GM20431 (cell line): Measurements from ENCODE around the gene BAAT.

Experiments used
- in situ Hi-C: fragments of 300-500 bp; cut with MseI, MboI; formaldehyde crosslinking; loops from one replicate; pipeline ENCODE4 v1.15.0; 2020; ENCODE audit warnings: low sequenced_read_pairs; ENCODE audit not compliant: unreplicated experiment

BAAT gene

GRCh38 chr9:101326035-101326434, 58.8 kb downstream of the BAAT start:
- in situ Hi-C loops = no loop called here

GRCh38 chr9:101325053-101325452, 59.8 kb downstream of the BAAT start:
- in situ Hi-C loops = no loop called here

- in situ Hi-C loops = loop anchor here (25.0 kb wide), 2 partner anchors 612 to 712 kb away; no protein-coding TSS in a partner anchor
Observed at GRCh38 chr9:101324245-101324804, 60.5 kb downstream of the BAAT start.

GRCh38 chr9:101323129-101323528, 61.7 kb downstream of the BAAT start:
- in situ Hi-C loops = loop anchor here (25.0 kb wide), 2 partner anchors 611 to 711 kb away; no protein-coding TSS in a partner anchor

GRCh38 chr9:101317735-101318134, 67.1 kb downstream of the BAAT start:
- in situ Hi-C loops = loop anchor here (25.0 kb wide), 2 partner anchors 605 to 705 kb away; no protein-coding TSS in a partner anchor

GRCh38 chr9:101315112-101315450, 69.7 kb downstream of the BAAT start:
- in situ Hi-C loops = loop anchor here (25.0 kb wide), 2 partner anchors 603 to 703 kb away; no protein-coding TSS in a partner anchor

GRCh38 chr9:101312661-101313060, 72.1 kb downstream of the BAAT start:
- in situ Hi-C loops = loop anchor here (25.0 kb wide), 2 partner anchors 600 to 700 kb away; no protein-coding TSS in a partner anchor

- in situ Hi-C loops = loop anchor here (25.0 kb wide), 2 partner anchors 600 to 700 kb away; no protein-coding TSS in a partner anchor
Observed at GRCh38 chr9:101311758-101312420, 72.9 kb downstream of the BAAT start.

GRCh38 chr9:101311191-101311590, 73.6 kb downstream of the BAAT start:
- in situ Hi-C loops = loop anchor here (25.0 kb wide), 2 partner anchors 599 to 699 kb away; no protein-coding TSS in a partner anchor
